ENCODE measurements around the gene UBAP2L.

UBAP2L gene

GRCh38 chr1:154212083-154212482 is 8.7 kb upstream of the UBAP2L start:
- TF ChIP-seq FOXP2 (optimal IDR thresholded peaks at IDR 0.05; ENCODE audit: borderline replicate concordance, extremely low read depth, extremely low read length, insufficient read depth) (no peak), POLR2AphosphoS5 (IDR thresholded peaks at IDR 0.05; ENCODE audit: low read depth, low read length) (no peak), REST (IDR thresholded peaks at IDR 0.05; ENCODE audit: insufficient read depth in 1 of 2, low read depth in 2 of 2, low read length in 2 of 2) (no peak), SIN3A (IDR thresholded peaks at IDR 0.05; ENCODE audit: borderline replicate concordance, insufficient read depth, low read length) (no peak), TAF1 (IDR thresholded peaks at IDR 0.05; ENCODE audit: borderline replicate concordance, insufficient read depth, low read length) (no peak)

- TF ChIP-seq REST (IDR thresholded peaks at IDR 0.05; ENCODE audit: insufficient read depth in 1 of 2, low read depth in 2 of 2, low read length in 2 of 2), result no peak
- TF ChIP-seq TAF1 (IDR thresholded peaks at IDR 0.05; ENCODE audit: borderline replicate concordance, insufficient read depth, low read length), result no peak
- no peak for TF ChIP-seq POLR2AphosphoS5 (IDR thresholded peaks at IDR 0.05; ENCODE audit: low read depth, low read length)
- TF ChIP-seq FOXP2 (optimal IDR thresholded peaks at IDR 0.05; ENCODE audit: borderline replicate concordance, extremely low read depth, extremely low read length, insufficient read depth), result no peak
- TF ChIP-seq SIN3A (IDR thresholded peaks at IDR 0.05; ENCODE audit: borderline replicate concordance, insufficient read depth, low read length), result no peak
These were observed 7.5 kb upstream of the UBAP2L start for GRCh38 chr1:154213274-154213673.

- no peak for TF ChIP-seq POLR2AphosphoS5 (IDR thresholded peaks at IDR 0.05; ENCODE audit: low read depth, low read length)
These were observed 2.2 kb upstream of the UBAP2L start for GRCh38 chr1:154218545-154218944.

- no peak for TF ChIP-seq FOXP2 (optimal IDR thresholded peaks at IDR 0.05; ENCODE audit: borderline replicate concordance, extremely low read depth, extremely low read length, insufficient read depth)
- no peak; the same call in 1 of the 2 replicates for TF ChIP-seq SIN3A (IDR thresholded peaks at IDR 0.05; ENCODE audit: borderline replicate concordance, insufficient read depth, low read length)
- TF ChIP-seq POLR2AphosphoS5 (IDR thresholded peaks at IDR 0.05; ENCODE audit: low read depth, low read length), result no peak
- no peak for TF ChIP-seq REST (IDR thresholded peaks at IDR 0.05; ENCODE audit: insufficient read depth in 1 of 2, low read depth in 2 of 2, low read length in 2 of 2)
- no peak for TF ChIP-seq TAF1 (IDR thresholded peaks at IDR 0.05; ENCODE audit: borderline replicate concordance, insufficient read depth, low read length)
These were observed 1.2 kb upstream of the UBAP2L start for GRCh38 chr1:154219541-154219940.

- TF ChIP-seq SIN3A (IDR thresholded peaks at IDR 0.05; ENCODE audit: borderline replicate concordance, insufficient read depth, low read length) (no peak), FOXP2 (optimal IDR thresholded peaks at IDR 0.05; ENCODE audit: borderline replicate concordance, extremely low read depth, extremely low read length, insufficient read depth) (no peak), POLR2AphosphoS5 (IDR thresholded peaks at IDR 0.05; ENCODE audit: low read depth, low read length) (no peak; the same call in 1 of the 2 replicates)
These were observed 169 bp downstream of the UBAP2L start for GRCh38 chr1:154220970-154221277.

- TF ChIP-seq REST (IDR thresholded peaks at IDR 0.05; ENCODE audit: insufficient read depth in 1 of 2, low read depth in 2 of 2, low read length in 2 of 2), result no peak
- TF ChIP-seq POLR2AphosphoS5 (IDR thresholded peaks at IDR 0.05; ENCODE audit: low read depth, low read length), result peak; percentile 51; the same call in 1 of the 2 replicates
- TF ChIP-seq TAF1 (IDR thresholded peaks at IDR 0.05; ENCODE audit: borderline replicate concordance, insufficient read depth, low read length), result no peak; the same call in 1 of the 2 replicates
These were observed 685 bp downstream of the UBAP2L start for GRCh38 chr1:154221278-154222001.

Measured in PFSK-1 (cell line).